ENCODE results near the gene MYO1F.
A peak's percentile ranks its signal among the peaks of the same experiment; 100 is the strongest.
"Not testable (repeated sequence)": the region's sequence is repeated elsewhere in the genome, so short reads cannot be mapped to it uniquely, and the experiment has no call there.

The MYO1F gene

DNA sequence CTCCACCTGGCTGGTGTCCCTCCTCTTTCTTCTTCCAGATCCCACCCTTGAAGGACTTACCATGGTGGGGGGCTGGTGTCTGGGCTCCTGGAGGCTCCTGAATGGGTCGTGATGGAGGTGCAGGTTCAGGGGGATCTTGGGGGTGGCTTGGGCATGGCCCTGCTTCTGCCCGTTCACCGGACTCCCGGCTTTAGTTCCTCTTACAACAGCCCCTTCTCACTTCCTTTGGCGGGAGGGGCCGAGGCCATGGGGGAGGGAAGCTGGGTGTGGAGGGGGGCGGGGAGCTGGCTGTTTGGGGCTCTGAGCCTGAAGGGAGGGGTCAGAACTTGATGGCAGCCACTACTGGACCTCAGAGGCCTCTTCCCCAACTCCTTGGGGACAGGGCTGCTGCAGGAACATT, at the start of gene MYO1F:
Gene MYO1F (minus strand): TSS at position 196 of the 400 bp plus-strand sequence. CDS start 133 bp downstream, at position 63.
- DNase-seq = no peak

DNA sequence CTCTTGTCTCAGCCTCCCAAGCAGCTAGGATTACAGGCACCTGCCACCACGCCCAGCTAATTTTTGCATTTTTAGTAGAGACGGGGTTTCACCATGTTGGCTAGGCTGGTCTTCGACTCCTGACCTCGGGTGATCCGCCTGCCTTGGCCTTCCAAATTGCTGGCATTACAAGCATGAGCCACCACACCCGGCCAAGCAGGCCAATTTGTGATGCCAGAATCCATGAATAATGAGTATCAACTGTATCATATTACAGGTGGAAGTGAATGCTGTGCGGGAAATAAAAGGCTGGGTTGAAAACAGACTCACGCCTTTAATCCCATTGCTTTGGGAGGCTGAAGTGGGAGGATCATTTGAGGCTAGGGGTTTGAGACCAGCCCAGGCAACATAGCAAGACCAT, 49.6 kb upstream of the MYO1F start:
- no peak for DNase-seq

DNA sequence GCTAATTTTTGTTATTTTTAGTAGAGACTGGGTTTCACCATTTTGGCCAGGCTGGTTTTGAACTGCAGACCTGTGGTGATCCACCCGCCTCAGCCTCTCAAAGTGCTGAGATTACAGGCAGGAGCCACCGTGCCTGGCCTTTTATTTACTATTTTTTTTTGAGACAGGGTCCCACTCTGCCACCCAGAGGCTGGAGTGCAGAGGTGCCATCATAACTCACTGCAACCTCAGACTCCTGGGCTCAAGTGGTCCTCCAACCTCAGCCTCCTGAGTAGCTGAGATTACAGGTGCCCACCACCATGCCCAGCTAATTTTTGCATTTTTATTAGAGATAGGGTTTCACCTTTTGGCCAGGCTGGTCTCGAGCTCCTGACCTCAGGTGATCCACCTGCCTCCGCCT, 45.6 kb upstream of the MYO1F start:
- not testable (repeated sequence) for DNase-seq

DNA sequence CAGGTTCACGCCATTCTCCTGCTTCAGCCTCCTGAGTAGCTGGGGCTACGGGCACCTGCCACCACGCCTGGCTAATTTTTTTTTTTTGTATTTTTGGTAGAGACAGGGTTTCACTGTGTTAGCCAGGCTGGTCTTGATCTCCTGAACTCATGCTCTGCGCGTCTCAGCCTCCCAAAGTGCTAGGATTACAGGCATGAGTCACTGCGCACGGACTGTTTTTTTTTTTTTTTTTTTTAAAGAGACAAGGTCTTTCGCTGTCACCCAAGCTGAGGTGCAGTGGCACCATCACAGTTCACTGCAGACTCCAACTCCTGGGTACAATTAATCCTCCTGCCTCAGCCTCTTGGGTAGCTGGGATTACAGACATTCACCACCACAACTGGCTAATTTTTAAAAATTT, 41.5 kb upstream of the MYO1F start:
- DNase-seq = no peak

DNA sequence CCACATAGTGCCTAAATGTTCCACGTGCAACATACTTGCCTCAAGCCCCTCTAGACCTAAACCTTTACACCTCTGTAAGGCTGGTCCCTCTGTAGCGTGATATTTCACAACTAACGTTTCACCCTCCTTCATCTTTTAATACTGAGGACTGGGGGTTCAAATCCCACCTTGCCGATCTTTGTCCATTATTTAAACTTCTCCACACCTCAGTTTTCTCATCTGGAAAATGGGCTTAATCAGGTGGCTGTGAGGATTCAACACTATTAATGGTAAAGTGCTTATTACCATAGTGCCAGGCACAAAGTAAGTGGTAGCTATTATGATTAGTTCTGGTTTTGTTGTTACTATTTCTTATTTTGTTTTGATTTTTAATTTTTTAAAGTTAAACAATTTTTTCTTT, 40.7 kb upstream of the MYO1F start:
- no peak for DNase-seq

DNA sequence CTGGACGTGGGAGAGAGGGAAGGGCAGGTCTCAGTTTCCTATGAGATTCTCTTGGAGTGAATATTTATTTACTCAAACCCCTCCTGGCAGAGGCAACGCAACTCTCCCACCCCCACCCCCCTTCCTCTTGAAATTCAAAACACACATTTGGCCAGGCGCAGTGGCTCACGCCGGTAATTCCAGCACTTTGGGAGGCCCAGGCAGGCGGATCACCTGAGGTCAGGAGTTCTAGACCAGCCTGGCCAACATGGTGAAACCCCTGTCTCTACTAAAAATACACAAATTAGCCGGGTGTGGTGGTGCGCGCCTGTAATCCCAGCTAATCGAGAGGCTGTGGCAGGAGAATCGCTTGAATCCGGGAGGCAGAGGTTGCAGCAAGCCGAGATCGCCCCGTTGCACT, 40.1 kb upstream of the MYO1F start:
- DNase-seq = not testable (repeated sequence)

DNA sequence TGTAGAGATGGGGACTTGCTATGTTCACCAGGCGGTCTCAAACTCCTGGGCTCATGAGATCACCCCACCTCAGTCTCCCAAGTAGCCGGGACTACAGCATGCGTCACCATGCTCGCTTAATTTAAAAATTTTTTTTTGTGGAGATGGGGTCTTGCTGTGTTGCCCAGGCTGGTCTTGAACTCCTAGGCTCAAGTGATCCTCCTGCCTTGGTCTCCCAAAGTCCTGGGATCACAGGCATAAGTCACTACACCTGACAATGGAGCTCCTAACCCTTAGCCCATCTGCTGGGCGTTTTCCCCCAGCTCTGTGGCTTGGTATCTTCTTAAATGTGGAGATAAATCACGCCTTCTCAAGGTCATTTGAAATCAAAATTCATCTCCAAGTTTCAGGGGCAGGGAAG, 39.6 kb upstream of the MYO1F start:
- DNase-seq = no peak

DNA sequence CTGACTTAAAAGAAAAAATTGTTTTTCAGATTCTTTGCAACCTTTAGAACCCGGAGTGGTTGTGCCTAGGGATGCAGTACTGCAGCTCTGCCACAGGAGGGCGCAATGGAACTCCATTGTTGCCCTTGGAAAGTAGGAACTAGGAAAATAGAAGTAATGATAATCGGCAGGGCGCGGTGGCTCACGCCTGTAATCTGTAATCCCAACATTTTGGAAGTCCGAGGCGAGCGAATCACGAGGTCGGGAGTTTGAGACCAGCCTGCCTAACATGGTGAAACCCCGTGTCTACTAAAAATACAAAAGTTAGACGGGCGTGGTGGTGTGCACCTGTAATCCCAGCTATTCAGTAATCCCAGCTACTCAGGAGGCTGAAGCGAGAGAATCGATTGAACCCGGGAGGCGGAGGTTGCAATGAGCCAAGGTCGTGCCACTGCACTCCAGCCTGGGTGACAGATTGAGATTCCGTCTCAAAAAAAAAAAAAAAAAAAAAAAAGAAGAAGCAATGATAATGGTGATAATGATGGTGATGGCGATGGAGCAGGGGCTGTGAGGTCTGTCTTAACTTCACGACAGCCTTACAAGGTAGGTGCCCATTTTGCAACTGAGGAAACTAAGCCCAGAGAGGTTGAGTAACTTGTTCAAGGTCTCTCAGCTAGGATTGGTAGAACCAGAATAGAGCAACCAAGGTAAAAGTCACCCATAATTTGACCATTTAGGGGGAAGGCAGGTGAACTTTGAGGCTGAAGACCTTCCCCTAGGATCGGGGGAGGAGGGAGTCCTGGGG, 38.8 kb upstream of the MYO1F start:
- DNase-seq = peak; percentile 62

DNA sequence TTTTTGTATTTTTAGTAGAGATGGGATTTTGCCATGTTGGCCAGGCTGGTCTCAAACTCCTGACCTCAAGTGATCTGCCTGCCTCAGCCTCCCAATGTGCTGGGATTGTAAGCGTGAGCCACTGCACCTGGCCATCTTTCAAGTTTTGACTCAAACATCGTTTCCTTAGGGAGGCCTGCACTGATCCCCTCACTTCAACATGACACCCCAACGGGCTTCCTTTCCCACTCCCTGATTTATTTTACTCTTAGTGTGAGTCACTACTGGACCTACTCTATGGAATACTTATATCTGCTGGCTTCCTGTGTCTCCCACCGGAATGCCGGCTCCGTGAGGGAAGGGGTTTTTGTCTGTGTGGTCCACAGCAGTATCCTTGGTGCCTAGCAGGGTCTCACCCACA, 37.8 kb upstream of the MYO1F start:
- DNase-seq = no peak

DNA sequence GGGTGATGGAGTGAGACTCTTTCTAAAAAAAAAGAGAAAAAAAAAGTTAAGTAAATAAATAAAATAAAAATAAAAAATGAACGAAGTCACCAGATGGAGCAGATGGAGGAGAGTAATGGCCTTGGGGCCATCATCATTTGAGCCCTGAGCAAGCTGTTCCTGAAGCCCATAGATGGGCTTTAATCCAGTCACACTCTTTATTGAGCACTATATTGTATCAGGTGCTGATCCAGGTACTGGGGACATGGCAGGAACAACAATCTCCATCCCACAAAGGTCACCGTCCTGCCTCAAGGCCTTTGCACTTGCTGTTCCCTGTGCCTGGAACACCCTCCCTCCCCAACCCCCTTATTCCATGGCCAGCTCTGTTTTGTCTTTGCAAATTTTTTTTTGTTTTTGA, 37.2 kb upstream of the MYO1F start:
- DNase-seq = no peak

DNA sequence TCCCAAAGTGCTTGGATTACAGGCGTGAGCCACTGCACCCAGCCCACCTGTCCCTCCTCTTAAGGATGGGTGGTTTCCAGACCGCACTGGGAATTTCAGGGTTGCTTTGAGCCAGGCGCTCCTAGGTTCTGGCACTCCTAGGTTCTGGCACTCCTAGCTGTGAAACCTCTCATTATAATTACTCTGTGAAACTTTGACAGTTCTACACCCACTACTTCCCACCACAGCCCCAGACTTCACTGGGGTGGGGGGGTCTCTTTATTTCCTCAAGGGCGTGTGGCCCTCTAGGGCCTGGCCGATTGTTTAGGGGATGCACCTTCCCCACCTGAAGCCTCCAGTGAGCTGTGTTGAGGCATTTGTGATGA, 35.5 kb upstream of the MYO1F start:
- DNase-seq = no peak

DNA sequence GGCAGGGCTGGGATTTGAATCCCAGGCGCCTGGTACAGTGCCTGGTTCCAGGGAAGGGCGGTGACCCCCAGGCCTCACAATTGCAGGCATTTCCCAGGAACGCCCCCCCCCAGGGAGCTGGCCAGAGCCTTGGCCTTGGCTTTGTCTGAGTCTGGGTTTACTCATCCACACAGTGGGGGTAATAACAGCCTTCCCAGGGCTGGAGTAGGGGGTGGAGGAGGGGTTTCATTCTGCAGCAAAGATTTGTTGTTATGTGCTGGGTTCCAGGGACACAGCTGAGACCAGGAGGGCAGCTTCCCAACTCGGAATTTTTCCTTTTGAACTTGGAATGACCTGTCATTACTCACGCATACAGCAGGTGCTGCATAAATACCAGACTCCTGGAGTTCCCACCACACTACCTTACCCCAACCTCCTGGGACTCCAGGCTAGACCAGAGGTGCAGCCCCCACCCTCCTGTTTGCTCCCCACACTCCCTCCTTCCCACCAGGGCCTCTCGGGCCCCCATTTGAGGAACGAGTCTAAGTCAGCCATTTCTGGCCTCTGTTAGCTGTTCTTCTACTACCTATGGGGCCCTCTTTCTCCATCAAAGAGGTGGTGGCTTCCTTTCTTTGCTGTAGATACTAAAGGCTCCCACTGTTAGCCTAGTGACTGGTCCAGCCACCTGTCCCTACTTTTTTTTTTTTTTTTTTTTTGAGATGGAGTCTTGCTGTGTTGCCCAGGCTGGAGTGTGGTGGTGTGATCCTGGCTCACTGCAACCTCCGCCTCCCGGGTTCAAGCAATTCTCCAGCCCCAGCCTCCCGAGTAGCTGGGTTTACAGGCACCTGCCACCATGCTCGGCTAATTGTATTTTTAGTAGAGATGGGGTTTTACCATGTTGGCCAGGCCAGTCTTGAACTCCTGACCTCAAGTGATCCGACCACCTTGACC, 34.9 kb upstream of the MYO1F start:
- no peak for DNase-seq

DNA sequence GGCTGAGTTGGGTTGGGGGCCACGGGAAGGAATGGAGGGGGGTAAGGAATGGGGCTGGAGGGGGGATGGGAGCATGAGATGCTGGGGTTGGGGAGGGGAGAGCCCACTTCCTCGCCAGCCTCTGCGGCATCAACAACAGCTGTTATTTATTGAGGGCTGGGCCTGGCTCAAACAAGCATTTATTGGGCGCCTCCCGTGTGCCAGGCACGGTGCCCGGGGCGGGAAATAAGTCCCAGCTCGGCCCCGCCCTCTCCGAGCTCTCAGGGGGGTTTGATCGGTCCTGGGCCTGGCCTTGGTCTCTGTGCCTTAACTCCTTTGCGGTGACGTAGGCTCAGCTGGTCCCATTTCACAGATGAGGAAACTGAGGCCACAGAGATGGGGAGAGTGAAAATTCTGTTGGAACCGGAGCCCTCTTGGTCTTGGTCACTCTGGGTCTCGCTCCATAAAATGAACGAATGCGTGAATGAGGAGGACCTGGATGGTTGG, 34.2 kb upstream of the MYO1F start:
- DNase-seq = no peak

DNA sequence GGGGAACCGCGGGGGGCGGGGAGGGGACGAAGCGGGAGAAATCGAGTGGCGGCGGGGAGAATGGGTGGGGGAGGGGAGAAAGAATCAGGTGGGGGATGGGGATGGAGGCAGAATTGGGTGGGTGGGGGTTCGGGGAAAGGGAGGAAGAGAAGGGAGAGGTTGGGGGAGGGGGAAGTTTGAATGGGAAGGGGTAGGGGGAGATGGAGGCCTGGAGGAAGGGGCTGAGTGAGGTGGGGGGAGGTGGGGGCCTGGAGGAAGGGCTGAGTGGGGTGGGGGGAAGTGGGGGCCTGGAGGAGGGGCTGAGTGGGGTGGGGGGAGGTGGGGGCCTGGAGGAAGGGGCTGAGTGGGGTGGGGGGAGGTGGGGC, 33.7 kb upstream of the MYO1F start:
- DNase-seq = no peak

DNA sequence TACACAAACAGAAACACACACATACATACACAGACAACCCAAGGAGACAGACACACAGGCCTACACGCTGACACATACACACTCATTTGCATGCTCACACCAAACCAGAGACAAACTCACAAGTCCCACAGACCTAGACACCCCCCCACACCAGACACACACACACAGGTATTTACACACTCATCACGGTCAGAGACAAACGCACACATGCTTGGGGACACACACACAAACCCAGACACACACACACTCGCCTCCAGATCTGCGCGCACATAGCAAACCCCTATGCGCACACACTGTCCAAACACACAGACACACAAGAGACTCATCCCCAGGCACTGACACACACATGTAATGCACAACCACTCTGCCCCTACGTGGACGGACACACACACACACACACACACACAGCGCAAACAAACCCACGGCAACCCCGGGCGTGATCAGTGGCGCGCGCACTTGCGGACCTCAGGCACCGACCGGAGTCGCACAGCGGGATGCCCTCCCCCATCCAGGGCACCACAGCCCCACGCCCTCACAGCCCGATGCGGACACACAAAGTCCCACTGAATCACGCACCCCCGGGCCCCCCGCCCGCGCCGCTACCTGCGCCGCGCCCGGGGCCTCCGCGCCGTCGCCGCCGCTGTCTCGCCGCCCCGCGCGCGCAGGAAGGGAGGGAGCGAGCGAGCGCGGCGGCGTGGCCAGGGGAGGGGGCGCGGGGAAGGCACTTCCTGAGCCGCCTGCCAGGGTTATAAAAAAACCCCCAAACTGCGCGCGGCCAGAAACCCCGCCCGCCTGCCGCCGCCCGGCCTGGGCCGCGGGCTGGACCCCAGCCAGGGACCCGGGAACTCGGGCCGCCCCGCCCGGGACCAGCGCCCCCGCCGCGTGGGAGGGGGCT, 33.0 kb upstream of the MYO1F start, which contains the start of gene ADAMTS10:
Gene ADAMTS10 (minus strand): TSS at position 675 of the 895 bp plus-strand sequence. CDS start 5,005 bp downstream, outside the sequence.
- peak; percentile 12 for DNase-seq

DNA sequence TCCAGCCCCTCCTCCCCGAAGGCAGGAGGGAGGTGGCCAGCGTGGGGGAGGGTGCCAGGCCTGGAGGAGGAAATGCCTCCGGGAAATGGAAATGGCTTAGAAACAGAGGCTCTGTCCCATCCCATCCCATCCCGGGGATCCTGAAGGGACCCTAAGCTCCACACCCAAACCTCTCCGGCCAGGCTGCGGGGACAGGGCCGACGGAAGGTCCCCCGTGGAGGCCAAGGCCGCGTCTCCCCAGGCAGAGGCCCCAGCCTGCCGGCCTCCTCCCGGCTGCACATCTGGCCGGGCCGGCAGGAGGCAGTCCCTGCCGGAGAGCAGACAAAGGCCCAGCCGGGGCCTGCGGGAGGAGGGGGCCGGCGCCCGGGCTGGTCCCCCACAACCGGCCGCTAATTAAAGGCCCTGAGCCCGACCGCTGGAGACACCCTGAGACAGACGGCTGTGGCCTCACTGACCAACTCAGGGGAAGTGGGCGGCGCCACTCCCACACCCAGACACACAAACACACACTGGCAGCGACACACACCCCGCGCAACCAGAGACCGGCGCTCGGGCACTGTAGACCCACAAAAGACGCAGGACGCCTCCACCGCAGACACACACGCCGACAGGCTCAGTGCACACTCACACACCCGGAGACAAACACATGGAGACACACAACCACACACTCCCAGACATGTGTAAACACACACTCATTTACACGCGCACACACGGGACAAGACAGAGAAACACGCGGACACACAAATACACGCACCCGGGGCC, 32.2 kb upstream of the MYO1F start:
- no peak for DNase-seq

DNA sequence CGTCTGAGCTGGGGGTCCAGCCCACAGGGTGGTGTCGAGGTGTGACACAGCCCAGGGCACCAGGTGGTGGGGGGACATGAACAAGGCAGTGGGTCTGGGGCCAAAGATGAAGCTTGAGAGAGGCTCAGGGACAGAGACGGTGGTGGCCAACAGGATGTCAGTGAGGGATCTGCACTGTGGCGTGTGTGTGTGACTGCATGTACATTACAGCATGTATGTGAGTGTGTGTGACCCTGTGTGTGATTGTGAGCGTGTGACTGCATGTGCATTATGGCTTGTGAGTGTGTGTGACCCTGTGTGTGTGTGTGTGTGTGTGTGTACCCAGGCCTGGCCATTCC, 31.7 kb upstream of the MYO1F start:
- no peak for DNase-seq

DNA sequence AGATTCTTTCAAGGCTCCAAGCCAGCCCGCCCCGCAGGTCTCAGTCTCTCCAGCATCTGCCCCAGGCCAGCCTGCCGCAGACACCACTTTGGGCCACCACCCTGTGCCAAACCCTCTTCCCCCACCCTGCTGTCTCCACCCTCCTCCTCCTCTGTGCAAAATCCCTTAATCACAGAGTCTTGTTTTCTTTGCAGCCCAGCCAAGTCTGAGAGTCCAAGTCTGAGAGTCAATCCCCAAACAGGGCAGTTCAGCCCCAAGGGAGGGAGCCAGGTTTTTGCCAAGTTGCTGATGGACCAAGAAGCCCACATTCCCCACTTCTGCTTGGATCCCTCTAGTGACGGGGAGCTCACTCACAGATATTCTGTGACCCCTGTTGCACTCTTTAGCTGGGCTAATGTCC, 30.1 kb upstream of the MYO1F start:
- DNase-seq = no peak

DNA sequence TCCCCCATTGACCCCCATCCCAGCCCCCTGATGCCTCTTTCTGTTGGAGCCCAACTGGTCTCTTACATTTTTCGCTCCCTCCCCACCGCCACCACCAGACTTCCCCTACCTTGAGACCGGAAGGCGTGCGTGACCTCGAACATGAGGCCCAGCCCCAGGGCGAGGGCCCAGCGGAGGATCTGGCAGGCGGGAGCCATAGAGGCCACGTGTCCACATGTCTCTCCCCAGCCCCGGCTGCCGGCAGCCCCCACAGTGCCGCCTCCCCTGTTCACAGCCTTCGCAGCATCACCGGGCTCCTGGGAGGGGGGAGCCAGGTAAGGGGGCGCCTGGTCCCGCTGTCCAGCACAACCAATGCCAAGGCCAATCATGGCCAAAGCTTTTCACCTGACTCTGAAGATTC, 28.3 kb upstream of the MYO1F start:
- DNase-seq = no peak

DNA sequence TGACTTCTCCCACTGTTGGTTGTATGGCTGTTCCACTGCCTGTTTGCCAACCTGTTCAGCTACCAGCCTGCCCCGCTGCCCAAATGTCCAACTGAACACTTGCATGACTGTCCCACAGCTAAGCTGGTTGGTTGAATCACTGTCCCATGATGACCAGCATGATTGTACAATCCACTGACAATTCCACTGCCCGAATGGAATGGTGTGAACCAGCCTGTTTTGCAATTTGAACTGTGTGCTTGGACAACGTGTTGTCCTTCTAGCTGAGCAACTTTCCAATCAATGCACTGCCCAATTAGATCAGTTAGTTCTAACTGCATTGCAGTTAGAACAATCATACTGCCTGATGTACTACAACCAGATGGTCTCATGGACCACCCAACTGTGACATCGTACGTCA, 24.6 kb upstream of the MYO1F start:
- DNase-seq = no peak

DNA sequence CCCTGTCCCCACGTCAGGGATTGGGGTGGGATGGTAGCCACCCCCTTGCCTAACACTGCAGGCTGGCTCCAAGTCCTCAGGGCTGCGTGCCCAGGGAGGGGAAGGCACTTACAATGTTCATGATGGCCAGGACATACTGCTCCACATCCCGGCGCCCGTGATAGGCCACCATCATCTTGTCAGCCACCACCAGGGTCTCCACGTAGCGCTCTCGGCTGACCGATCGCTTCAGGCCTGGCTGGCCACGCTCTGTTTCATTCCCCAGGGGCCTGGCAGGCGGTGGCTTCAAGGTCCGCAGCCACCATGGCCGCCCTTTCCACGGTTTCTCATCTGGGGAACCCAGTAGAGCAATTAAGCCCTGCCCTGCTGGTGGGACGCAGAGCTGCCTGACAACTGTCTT, 23.6 kb upstream of the MYO1F start:
- no peak for DNase-seq

DNA sequence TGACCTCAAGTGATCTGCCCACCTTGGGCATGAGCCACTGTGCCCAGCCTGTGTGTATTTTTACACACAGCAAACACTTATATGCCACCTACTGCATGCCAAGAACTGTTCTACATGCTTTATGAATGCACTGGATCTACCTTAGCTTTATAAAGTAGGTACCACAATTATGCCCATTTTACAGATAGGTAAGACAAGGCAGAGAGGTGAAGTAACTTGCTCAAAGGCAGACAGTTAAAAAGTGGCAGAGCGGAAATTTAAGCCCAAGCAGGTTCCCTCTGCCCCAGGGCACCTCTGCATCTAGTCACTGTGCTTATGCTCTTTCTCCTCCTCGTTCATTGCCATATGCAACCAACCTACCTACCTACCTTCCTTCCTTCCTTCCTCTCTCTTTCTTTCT, 22.8 kb upstream of the MYO1F start:
- DNase-seq = no peak

Measured in stimulated activated CD4-positive, alpha-beta T cell treated with anti-CD3 and anti-CD28 coated beads, Interleukin-1b, Interleukin-23, amount 100 ng/mL, for 48 hours (primary cell).